ENCODE data around the gene SOS2. TPM values are rescaled to one million over a fixed set of nuclear protein-coding genes. Genes with fewer than 3 reads are reported as not detected.

Gene SOS2
- total and polyA plus RNA-seq, 2 of the 4 experiments (the other 2 are of a cell fraction) = 6.3 to 10.9 TPM

DNA sequence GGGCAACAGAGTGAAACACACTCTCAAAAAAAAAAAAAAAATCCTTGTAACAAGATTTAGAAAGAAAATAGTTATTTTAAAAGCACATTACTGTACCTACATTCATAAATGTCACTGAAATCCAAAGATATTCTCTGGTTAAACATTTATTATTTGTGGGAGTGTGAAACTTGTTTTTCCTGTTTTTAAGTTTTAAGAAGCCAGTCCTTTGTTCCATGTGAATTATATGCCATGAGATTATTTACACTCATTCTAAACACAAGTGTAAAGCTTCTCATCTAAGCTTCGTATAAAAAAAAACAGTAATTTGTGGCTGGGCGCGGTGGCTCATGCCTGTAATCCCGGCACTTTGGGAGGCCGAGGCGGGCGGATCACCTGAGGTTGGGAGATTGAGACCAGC lies 130.0 kb downstream of the SOS2 start:
- no peak overlapping the region for H2BK120ac ChIP-seq (ENCODE audit: low read depth, low read length)
- H2BK5ac ChIP-seq (ENCODE audit: low read depth, low read length, poor library complexity, severe bottlenecking) = no peak overlapping the region
- no CpG with 5 or more reads among the region's 7 CpGs for WGBS, 2 experiments (ENCODE audit: extremely low coverage in 2 of 2, insufficient read length in 1 of 2)
- no peak overlapping the region for H3K23ac ChIP-seq (ENCODE audit: low read depth, low read length)
- peaks cover 0 to 5% of the 10 kb centered on the region in 2 experiments; a peak in 2 of 4 replicates for H3K79me1 ChIP-seq (ENCODE audit: low read depth in 1 of 2, low read length in 2 of 2)
- no peaks in the 10 kb centered on the region for H4K20me1 ChIP-seq (ENCODE audit: insufficient read depth, low read length)
- DNase-seq (no peak), ATAC-seq (ENCODE audit: low read depth) (no peak)
- H4K91ac ChIP-seq (ENCODE audit: insufficient read depth, low read depth, low read length) = no peak overlapping the region
- H3K9ac ChIP-seq (ENCODE audit: low read depth, low read length) = no peak overlapping the region
- H3K56ac ChIP-seq (ENCODE audit: extremely low read depth, insufficient read depth, low read length) = no peak overlapping the region
- H3K4me3 ChIP-seq (ENCODE audit: insufficient read depth, low read depth, low read length) = no peak overlapping the region
- ChIA-PET CTCF (interaction anchor here (0.6 kb wide), 1 partner anchor 127 kb away, joined by 5 read pairs; no protein-coding TSS in a partner anchor), POLR2A (ENCODE audit: unreplicated experiment) (no interaction called here)
- no peak overlapping the region for H3K4me2 ChIP-seq (ENCODE audit: low read depth, low read length)
- H3K36me3 ChIP-seq (ENCODE audit: control insufficient read depth, insufficient read depth, low read length) = peaks cover 3% of the 10 kb centered on the region
- in situ Hi-C loops (cut with MboI; ENCODE audit: low sequenced_read_pairs) (no loop called here), intact Hi-C loops (cut with micrococcal nuclease) (loop anchor here (5.0 kb wide), 1 partner anchor 99 kb away; no protein-coding TSS in a partner anchor), dilution Hi-C loops (cut with HindIII; ENCODE audit: low sequenced_read_pairs, unreplicated experiment) (no loop called here)
- H2AK9ac ChIP-seq (replicated peaks; ENCODE audit: low read depth, low read length, poor library complexity) = no peak overlapping the region
- no peak overlapping the region for H2BK20ac ChIP-seq (ENCODE audit: low read depth, low read length)
- H3K27me3 ChIP-seq (ENCODE audit: control insufficient read depth, insufficient read depth, low read length) = no peaks in the 10 kb centered on the region
- H2AFZ ChIP-seq (replicated peaks; ENCODE audit: low read length, poor library complexity) = no peak overlapping the region
- H2BK15ac ChIP-seq (ENCODE audit: low read depth, low read length) = no peak overlapping the region
- TF ChIP-seq NFE2L2 (IDR thresholded peaks at IDR 0.05; ENCODE audit: low read depth, low read length) (no peak), SMC3 (IDR thresholded peaks at IDR 0.05; ENCODE audit: low read depth, low read length) (no peak), CHD1 (IDR thresholded peaks at IDR 0.05; ENCODE audit: low read depth, low read length) (no peak), MXI1 (IDR thresholded peaks at IDR 0.05; ENCODE audit: borderline replicate concordance, low read depth, low read length) (no peak), CTCF (conservative IDR thresholded peaks at IDR 0.05; ENCODE audit: low read depth, low read length) (no peak), USF2 (IDR thresholded peaks at IDR 0.05; ENCODE audit: low read depth, low read length) (no peak)
- peaks cover 5% of the 10 kb centered on the region for H3K9me1 ChIP-seq (ENCODE audit: insufficient read depth, low read length)
- no TSS peak for BruUV-seq (replicated peaks)
- H2AK5ac ChIP-seq (ENCODE audit: low read depth, low read length) = no peak overlapping the region
- no peak overlapping the region for H3K14ac ChIP-seq (replicated peaks; ENCODE audit: low read depth, low read length)
- no peaks in the 10 kb centered on the region for H3K9me3 ChIP-seq (ENCODE audit: control insufficient read depth, insufficient read depth, low read length)
- no peak overlapping the region for H3K27ac ChIP-seq (ENCODE audit: insufficient read depth, low read length)
- H3K18ac ChIP-seq (ENCODE audit: low read depth, low read length) = no peak overlapping the region
- no peak overlapping the region for H4K5ac ChIP-seq (ENCODE audit: low read depth, low read length)
- 0 out of 2 replicates have a peak, but pooled peaks cover 2% of the 10 kb centered on the region for H3K4me1 ChIP-seq (ENCODE audit: control insufficient read depth, insufficient read depth, low read length)
- no peak overlapping the region for H3K4ac ChIP-seq (ENCODE audit: low read depth, low read length)
- no peak overlapping the region for H4K8ac ChIP-seq (ENCODE audit: low read depth in 2 of 2, low read length in 2 of 2)
